HG02623 (cell line): ENCODE measurements around the gene TMBIM1.
"Not testable (repeated sequence)": the region's sequence is repeated elsewhere in the genome, so short reads cannot be mapped to it uniquely, and the experiment has no call there.

Source experiments
- ATAC-seq: cut with Tn5 transposase; IDR thresholded peaks from one replicate; pipeline ENCODE4 v1.9.1; 2021; ENCODE audit warnings: moderate library complexity; ENCODE audit not compliant: unreplicated experiment

Gene TMBIM1

GRCh38 chr2:218273214-218273907 is 18.9 kb downstream of the TMBIM1 start:
- ATAC-seq, result not testable (repeated sequence)

GRCh38 chr2:218272531-218273212 is 19.6 kb downstream of the TMBIM1 start:
- no peak for ATAC-seq

GRCh38 chr2:218271865-218272530 is 20.3 kb downstream of the TMBIM1 start:
- ATAC-seq, result no peak

GRCh38 chr2:218271487-218271797 is 20.9 kb downstream of the TMBIM1 start:
- no peak for ATAC-seq

GRCh38 chr2:218270721-218271486 is 21.4 kb downstream of the TMBIM1 start:
- no peak for ATAC-seq

GRCh38 chr2:218269900-218270720 is 22.2 kb downstream of the TMBIM1 start, which contains the start of the genes AAMP and PNKD:
Gene AAMP (minus strand): TSS chr2:218270137. CDS start chr2:218270086, 51 bp downstream.
Gene PNKD (plus strand): TSS chr2:218270519. CDS start chr2:218270536, 17 bp downstream.
- ATAC-seq, result peak; percentile 91

- ATAC-seq, result no peak
Observed at GRCh38 chr2:218267259-218267658, 25.0 kb downstream of the TMBIM1 start.

- ATAC-seq, result no peak
Observed at GRCh38 chr2:218266316-218266979, 25.9 kb downstream of the TMBIM1 start.

- no peak for ATAC-seq
Observed at GRCh38 chr2:218265626-218266025, 26.7 kb downstream of the TMBIM1 start.

GRCh38 chr2:218264773-218265561 is 27.3 kb downstream of the TMBIM1 start:
- ATAC-seq, result no peak

GRCh38 chr2:218263817-218264641 is 28.3 kb downstream of the TMBIM1 start:
- no peak for ATAC-seq

GRCh38 chr2:218262631-218263586 is 29.4 kb downstream of the TMBIM1 start:
- no peak for ATAC-seq

- ATAC-seq, result no peak
Observed at GRCh38 chr2:218262237-218262600, 30.1 kb downstream of the TMBIM1 start.

- no peak for ATAC-seq
Observed at GRCh38 chr2:218261423-218262236, 30.7 kb downstream of the TMBIM1 start.

- ATAC-seq, result no peak
Observed at GRCh38 chr2:218260742-218261422, 31.4 kb downstream of the TMBIM1 start, which contains the start of gene GPBAR1. Gene GPBAR1 (plus strand): TSS chr2:218261015. CDS start chr2:218262725, 1,710 bp downstream.

GRCh38 chr2:218260166-218260565 is 32.1 kb downstream of the TMBIM1 start:
- no peak for ATAC-seq
